Measurements from ENCODE around the gene LMF1. TPM values are rescaled to one million over a fixed set of nuclear protein-coding genes. Genes with fewer than 3 reads are reported as not detected.

The LMF1 gene
- polyA plus RNA-seq, 1 donor (not counting 4 experiments of a cell fraction or from before 2014, with no cell fraction given), result 3.1 TPM

DNA sequence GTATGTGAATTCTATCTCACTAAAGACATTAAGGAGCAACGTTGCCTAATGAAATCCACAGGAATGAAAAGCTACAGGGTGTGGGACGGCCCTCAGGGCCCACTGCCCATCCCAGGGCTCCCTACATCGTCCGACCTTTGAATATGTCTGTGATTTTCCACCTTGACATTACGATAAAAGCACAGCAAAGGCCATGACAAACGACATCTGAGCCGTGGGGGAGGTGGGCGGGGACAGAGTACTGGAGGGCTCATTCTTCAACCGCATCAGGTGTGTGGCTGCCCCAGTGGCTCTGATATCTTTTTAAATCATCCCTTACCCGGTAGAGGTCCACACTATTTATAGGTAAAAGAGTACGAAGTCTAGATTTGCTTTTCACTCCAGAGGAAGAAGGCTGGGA is 35.1 kb downstream of the LMF1 start:
- Histone ChIP-seq H3K27me3 (ENCODE audit: control insufficient read depth, extremely low read depth, insufficient read depth, low read length) (no peaks in the 10 kb centered on the region), H3K9me3 (ENCODE audit: control insufficient read depth, low read depth, low read length) (no peaks in the 10 kb centered on the region), H3K79me2 (ENCODE audit: control insufficient read depth, insufficient read depth, low read length) (no peaks in the 10 kb centered on the region), H3K4me3 (ENCODE audit: control insufficient read depth in 2 of 3, extremely low read depth in 1 of 3, insufficient read depth in 2 of 3, low read depth in 1 of 3, low read length in 3 of 3) (no peak overlapping the region), H3K4me2 (ENCODE audit: control insufficient read depth, extremely low read depth, insufficient read depth, low read depth, low read length) (no peak overlapping the region), H3K36me3 (ENCODE audit: control insufficient read depth in 2 of 2, extremely low read depth in 1 of 2, insufficient read depth in 2 of 2, low read length in 2 of 2) (no peaks in the 10 kb centered on the region), H4K20me1 (ENCODE audit: control insufficient read depth, extremely low read depth, insufficient read depth, low read length) (no peaks in the 10 kb centered on the region), H3K27ac (ENCODE audit: control insufficient read depth, insufficient read depth, low read length) (no peak overlapping the region), H3K4me1 (ENCODE audit: control insufficient read depth, extremely low read depth, insufficient read depth, low read length) (no peaks in the 10 kb centered on the region), H2AFZ (ENCODE audit: control insufficient read depth, low read length) (no peak overlapping the region), H3K9ac (ENCODE audit: control insufficient read depth, extremely low read depth, insufficient read depth, low read length) (no peak overlapping the region), H3K9me1 (ENCODE audit: control insufficient read depth, extremely low read depth, insufficient read depth, low read length) (no peaks in the 10 kb centered on the region)
- FAIRE-seq, result no peak
- DNase-seq (ENCODE audit: low read depth, low spot score), result no peak
- TF ChIP-seq, protein P1, sequence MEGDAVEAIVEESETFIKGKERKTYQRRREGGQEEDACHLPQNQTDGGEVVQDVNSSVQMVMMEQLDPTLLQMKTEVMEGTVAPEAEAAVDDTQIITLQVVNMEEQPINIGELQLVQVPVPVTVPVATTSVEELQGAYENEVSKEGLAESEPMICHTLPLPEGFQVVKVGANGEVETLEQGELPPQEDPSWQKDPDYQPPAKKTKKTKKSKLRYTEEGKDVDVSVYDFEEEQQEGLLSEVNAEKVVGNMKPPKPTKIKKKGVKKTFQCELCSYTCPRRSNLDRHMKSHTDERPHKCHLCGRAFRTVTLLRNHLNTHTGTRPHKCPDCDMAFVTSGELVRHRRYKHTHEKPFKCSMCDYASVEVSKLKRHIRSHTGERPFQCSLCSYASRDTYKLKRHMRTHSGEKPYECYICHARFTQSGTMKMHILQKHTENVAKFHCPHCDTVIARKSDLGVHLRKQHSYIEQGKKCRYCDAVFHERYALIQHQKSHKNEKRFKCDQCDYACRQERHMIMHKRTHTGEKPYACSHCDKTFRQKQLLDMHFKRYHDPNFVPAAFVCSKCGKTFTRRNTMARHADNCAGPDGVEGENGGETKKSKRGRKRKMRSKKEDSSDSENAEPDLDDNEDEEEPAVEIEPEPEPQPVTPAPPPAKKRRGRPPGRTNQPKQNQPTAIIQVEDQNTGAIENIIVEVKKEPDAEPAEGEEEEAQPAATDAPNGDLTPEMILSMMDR (optimal IDR thresholded peaks at IDR 0.05 in 1 of 3, IDR thresholded peaks at IDR 0.05 in 1 of 3, conservative IDR thresholded peaks at IDR 0.05 in 1 of 3; ENCODE audit: extremely low read depth in 1 of 3, insufficient read depth in 2 of 3, low read length in 3 of 3), result no peak
- no peak for TF ChIP-seq EZH2 (IDR thresholded peaks at IDR 0.05; ENCODE audit: low read length)
- dilution Hi-C loops (cut with MboI; ENCODE audit: extremely low pct_ligation_motif_present, low sequenced_read_pairs), result no loop called here

DNA sequence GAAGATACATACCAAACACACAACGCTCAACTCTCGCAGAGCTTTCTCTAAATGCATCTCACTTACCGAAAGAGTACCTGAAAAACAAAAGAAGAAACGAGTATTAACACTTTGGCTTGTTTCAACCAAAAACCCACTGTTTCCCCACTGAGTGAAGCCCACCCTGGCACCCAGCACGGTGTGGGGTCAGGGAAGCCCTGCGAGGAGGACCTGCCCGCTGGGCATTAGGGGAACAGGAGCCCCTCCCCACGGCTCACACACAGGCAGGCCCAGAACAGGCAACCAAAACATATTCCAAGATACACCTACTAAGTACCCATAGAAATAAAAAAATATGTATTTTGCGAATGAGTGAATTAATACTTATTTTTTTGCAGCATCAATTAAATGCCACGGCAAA is 36.6 kb downstream of the LMF1 start:
- TF ChIP-seq, protein P1 (optimal IDR thresholded peaks at IDR 0.05 in 1 of 3, IDR thresholded peaks at IDR 0.05 in 1 of 3, conservative IDR thresholded peaks at IDR 0.05 in 1 of 3; ENCODE audit: extremely low read depth in 1 of 3, insufficient read depth in 2 of 3, low read length in 3 of 3), result no peak
- TF ChIP-seq EZH2 (IDR thresholded peaks at IDR 0.05; ENCODE audit: low read length), result no peak
- Histone ChIP-seq H3K4me2 (ENCODE audit: control insufficient read depth, extremely low read depth, insufficient read depth, low read depth, low read length) (no peak overlapping the region), H3K9ac (ENCODE audit: control insufficient read depth, extremely low read depth, insufficient read depth, low read length) (no peak overlapping the region), H3K4me3 (ENCODE audit: control insufficient read depth in 2 of 3, extremely low read depth in 1 of 3, insufficient read depth in 2 of 3, low read depth in 1 of 3, low read length in 3 of 3) (no peak overlapping the region), H3K27ac (ENCODE audit: control insufficient read depth, insufficient read depth, low read length) (no peak overlapping the region), H2AFZ (ENCODE audit: control insufficient read depth, low read length) (no peak overlapping the region), H3K9me1 (ENCODE audit: control insufficient read depth, extremely low read depth, insufficient read depth, low read length) (no peaks in the 10 kb centered on the region), H3K4me1 (ENCODE audit: control insufficient read depth, extremely low read depth, insufficient read depth, low read length) (no peaks in the 10 kb centered on the region), H3K9me3 (ENCODE audit: control insufficient read depth, low read depth, low read length) (no peaks in the 10 kb centered on the region), H3K79me2 (ENCODE audit: control insufficient read depth, insufficient read depth, low read length) (no peaks in the 10 kb centered on the region), H3K27me3 (ENCODE audit: control insufficient read depth, extremely low read depth, insufficient read depth, low read length) (no peaks in the 10 kb centered on the region), H4K20me1 (ENCODE audit: control insufficient read depth, extremely low read depth, insufficient read depth, low read length) (no peaks in the 10 kb centered on the region), H3K36me3 (ENCODE audit: control insufficient read depth in 2 of 2, extremely low read depth in 1 of 2, insufficient read depth in 2 of 2, low read length in 2 of 2) (no peaks in the 10 kb centered on the region)
- dilution Hi-C loops (cut with MboI; ENCODE audit: extremely low pct_ligation_motif_present, low sequenced_read_pairs), result no loop called here
- DNase-seq (ENCODE audit: low read depth, low spot score), result no peak
- FAIRE-seq, result no peak

Data from keratinocyte (primary cell).